ENCODE data around the gene GRM7.

DNA sequence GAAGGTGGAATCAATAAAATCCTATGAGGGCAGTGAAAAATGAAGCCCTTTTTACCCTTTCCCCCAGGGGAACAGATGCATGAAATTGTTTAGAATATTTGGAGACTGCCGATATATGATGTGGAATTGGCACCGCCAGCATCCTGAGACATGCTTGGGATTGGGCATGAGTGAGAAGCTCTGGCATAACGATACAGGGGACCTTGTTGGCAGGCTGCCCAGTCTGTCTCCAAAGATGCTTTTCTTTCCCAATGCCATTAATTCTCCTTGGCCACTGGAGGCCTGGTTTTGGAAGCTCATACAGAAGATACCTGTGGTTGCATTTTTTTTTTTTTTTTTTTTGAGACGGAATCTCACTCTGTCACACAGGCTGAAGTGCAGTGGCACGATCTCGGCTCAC, 840.1 kb downstream of the GRM7 start:
- TF ChIP-seq, protein P1, sequence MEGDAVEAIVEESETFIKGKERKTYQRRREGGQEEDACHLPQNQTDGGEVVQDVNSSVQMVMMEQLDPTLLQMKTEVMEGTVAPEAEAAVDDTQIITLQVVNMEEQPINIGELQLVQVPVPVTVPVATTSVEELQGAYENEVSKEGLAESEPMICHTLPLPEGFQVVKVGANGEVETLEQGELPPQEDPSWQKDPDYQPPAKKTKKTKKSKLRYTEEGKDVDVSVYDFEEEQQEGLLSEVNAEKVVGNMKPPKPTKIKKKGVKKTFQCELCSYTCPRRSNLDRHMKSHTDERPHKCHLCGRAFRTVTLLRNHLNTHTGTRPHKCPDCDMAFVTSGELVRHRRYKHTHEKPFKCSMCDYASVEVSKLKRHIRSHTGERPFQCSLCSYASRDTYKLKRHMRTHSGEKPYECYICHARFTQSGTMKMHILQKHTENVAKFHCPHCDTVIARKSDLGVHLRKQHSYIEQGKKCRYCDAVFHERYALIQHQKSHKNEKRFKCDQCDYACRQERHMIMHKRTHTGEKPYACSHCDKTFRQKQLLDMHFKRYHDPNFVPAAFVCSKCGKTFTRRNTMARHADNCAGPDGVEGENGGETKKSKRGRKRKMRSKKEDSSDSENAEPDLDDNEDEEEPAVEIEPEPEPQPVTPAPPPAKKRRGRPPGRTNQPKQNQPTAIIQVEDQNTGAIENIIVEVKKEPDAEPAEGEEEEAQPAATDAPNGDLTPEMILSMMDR (IDR thresholded peaks at IDR 0.05), result no peak
- TF ChIP-seq POLR2A (IDR thresholded peaks at IDR 0.05), result no peak
